Activated effector memory CD4-positive, alpha-beta T cell treated with anti-CD3 and anti-CD28 coated beads, Interleukin-2, amount 50 U/mL, for 16 hours (primary cell): Measurements from ENCODE around the gene IER5L.
"Not testable (repeated sequence)": the region's sequence is repeated elsewhere in the genome, so short reads cannot be mapped to it uniquely, and the experiment has no call there.

ENCODE experiments used
- DNase-seq: peaks from one replicate; pipeline ENCODE4 v3.0.0-alpha.2; 2020

Gene IER5L

GRCh38 chr9:129138144-129138462 lies 40.0 kb downstream of the IER5L start:
- no peak for DNase-seq

DNA sequence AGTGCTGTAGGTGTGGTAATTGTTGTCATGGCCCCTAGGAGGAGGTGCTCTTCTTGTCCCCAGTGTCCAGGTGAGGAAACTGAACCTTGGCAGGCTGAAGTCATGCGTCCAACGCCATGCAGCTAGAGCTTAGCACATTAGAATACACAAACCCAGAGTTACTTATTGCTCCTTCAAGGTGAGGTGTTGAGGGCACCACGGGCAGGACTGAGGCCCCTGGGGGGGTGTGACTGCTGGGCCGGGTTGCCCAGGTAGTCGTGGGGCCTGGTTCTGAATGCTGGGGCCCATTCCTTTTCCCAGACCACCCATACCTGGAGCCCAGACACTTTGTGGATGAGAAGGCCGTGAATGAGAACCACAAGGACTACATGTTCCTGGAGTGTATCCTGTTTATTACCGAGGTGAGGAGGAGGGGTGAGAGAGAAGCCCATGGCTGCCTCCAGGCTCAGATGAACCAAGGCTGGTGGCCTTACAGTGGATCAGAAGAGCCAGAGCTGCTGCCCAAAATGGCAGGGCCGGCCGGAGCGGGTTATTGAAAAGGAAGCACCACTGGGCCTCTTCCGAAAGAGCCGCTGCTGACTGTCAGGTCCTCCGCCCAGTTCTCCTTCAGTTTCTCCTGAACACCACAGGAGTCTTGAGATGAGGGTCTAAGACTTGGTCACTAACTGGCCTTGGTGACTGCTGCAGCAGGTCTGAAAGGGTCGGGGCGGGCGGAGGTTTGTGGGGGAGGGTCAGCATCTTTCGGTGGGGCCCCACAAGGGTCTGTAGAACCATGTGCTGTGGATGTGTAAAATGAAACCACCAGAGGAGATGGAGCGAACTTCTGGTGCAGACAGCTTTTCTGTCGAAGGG lies 40.5 kb downstream of the IER5L start:
- DNase-seq, result no peak

- DNase-seq, result no peak
Measured at GRCh38 chr9:129136446-129137035, 41.5 kb downstream of the IER5L start.

DNA sequence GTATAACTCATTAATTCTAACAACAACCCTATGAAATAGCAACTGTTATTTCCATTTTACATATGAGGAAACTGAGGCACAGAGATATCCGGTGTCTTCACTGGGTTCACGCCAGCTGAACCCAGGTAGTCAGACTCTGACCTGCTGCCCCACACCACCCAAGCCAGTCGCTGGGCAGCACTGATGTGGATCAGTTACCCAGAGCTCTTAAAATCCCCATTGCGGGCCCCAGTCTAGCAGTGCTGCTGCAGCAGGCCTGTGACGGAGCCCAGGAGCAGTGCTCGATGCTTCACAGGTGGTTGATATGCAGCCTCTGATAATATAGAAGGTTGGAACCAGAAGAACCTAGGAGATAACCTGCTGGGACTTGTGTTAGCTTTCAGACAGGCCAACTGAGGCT lies 42.6 kb downstream of the IER5L start:
- DNase-seq, result no peak

DNA sequence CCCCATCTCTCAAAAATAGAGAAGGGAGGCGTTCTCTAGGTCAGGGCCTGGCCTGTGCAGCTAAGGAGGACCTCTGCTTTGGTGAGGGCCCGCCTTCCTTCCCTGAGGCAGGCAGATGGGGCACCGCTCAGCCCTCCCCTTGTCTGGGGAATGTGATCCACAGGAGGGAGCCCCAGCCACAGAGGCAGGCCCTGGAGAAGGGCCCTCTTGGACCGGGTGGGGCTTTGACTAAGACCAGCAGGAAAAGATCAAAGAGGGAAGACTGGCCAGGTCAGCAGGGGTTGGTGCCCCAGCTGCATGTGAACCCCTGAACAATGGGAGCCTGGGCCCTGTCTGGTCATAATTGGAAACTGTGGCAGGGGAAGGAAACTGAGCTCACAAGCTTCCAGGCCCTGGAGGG lies 45.0 kb downstream of the IER5L start:
- DNase-seq, result no peak

GRCh38 chr9:129131300-129132145 lies 46.5 kb downstream of the IER5L start:
- DNase-seq, result peak; percentile 94

DNA sequence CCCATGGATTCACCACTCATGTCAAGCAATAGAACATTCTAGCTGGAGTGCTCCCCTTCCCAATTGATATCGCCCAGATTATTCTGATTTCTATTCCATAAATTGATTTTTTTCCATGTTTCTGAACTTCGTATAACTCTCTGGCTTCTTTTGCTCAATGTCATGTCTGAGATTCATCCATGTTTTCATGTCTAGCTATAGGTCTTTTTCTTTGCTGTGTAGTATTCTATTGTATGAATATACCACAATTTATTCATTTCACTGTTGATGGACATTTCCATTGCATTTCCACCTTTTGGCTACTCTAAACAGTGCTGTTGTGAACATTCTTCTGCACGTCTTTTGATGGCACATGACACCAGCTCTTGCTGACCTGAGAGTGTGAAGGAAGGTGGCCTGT lies 47.3 kb downstream of the IER5L start:
- DNase-seq, result no peak

GRCh38 chr9:129130271-129130670 lies 47.8 kb downstream of the IER5L start:
- DNase-seq, result not testable (repeated sequence)

DNA sequence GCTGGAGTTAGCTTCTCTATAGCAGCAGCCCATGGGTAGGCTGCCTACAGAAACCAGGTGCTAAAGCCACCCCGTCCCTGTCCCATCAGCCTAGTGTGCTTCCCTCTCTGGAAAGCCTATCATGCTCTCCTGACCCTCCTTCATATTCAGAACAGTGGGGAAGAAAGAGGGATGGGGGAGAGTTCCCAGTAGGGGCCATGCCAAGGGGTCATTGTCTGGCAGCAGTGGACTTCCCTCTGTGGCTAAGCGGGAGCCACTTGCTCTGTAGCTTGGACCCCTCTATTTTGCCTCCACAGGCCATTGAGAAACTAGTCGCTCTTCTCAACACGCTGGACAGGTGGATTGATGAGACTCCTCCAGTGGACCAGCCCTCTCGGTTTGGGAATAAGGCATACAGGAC lies 49.4 kb downstream of the IER5L start:
- DNase-seq, result no peak

- no peak for DNase-seq
Measured at GRCh38 chr9:129126749-129127618, 51.1 kb downstream of the IER5L start.
